ENCODE measurements around the gene PNMT. TPM values are rescaled to one million over a fixed set of nuclear protein-coding genes. Genes with fewer than 3 reads are reported as not detected.

Gene PNMT
- total RNA-seq, 2 donors from 2014 or later, result 0.47 TPM; not detected in 1

DNA sequence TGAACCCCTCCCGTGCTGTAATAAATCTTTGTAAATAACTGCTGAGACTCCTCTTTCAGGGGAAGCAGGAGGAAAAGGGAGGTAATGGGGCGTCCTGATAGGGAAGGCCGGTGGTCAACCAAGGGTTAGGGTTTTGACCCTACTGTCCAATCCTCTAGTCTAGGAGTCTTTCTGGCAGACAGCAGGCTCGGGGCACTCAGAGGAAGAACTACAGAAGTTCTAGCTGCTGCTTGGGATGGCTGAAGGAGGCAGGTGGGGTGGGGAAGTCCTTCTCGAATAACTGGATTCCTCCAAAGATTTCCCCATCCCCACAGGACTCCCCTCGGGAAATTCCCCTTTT is 31.7 kb upstream of the PNMT start:
- Histone ChIP-seq H3K27ac (peak overlapping the region; percentile 63), H3K9me3 (no peaks in the 10 kb centered on the region), H3K4me1 (peaks cover 31% of the 10 kb centered on the region), H3K4me3 (peak overlapping the region; percentile 82), H3K27me3 (no peaks in the 10 kb centered on the region), H3K9ac (ENCODE audit: low read depth in 2 of 2, low read length in 2 of 2) (peak overlapping the region; percentile 72 to 93), H3K36me3 (no peaks in the 10 kb centered on the region)
- TF ChIP-seq, protein P1, sequence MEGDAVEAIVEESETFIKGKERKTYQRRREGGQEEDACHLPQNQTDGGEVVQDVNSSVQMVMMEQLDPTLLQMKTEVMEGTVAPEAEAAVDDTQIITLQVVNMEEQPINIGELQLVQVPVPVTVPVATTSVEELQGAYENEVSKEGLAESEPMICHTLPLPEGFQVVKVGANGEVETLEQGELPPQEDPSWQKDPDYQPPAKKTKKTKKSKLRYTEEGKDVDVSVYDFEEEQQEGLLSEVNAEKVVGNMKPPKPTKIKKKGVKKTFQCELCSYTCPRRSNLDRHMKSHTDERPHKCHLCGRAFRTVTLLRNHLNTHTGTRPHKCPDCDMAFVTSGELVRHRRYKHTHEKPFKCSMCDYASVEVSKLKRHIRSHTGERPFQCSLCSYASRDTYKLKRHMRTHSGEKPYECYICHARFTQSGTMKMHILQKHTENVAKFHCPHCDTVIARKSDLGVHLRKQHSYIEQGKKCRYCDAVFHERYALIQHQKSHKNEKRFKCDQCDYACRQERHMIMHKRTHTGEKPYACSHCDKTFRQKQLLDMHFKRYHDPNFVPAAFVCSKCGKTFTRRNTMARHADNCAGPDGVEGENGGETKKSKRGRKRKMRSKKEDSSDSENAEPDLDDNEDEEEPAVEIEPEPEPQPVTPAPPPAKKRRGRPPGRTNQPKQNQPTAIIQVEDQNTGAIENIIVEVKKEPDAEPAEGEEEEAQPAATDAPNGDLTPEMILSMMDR (IDR thresholded peaks at IDR 0.05), result no peak
- DNase-seq, result no peak
- intact Hi-C loops (cut with DNase I), result no loop called here

- Histone ChIP-seq H3K27me3 (no peaks in the 10 kb centered on the region), H3K9ac (ENCODE audit: low read depth in 2 of 2, low read length in 2 of 2) (peak within 1 kb of the TSS; percentile 72 to 93), H3K4me3 (peak within 1 kb of the TSS; percentile 82), H3K4me1 (peaks cover 31% of the 10 kb centered on the region), H3K27ac (peak within 1 kb of the TSS; percentile 63), H3K36me3 (no peaks in the 10 kb centered on the region), H3K9me3 (no peaks in the 10 kb centered on the region)
- DNase-seq, result peak; percentile 96
- TF ChIP-seq, protein P1 (IDR thresholded peaks at IDR 0.05), result no peak
- intact Hi-C loops (cut with DNase I), result no loop called here
Measured at GRCh38 chr17:39636927-39637736, 31.1 kb upstream of the PNMT start, which contains the start of gene STARD3. Gene STARD3 (plus strand): TSS chr17:39637144. CDS start chr17:39653532, 16,388 bp downstream.

GRCh38 chr17:39638317-39638716 is 29.9 kb upstream of the PNMT start:
- no peak for DNase-seq
- TF ChIP-seq, protein P1 (IDR thresholded peaks at IDR 0.05), result no peak
- peak overlapping the region; percentile 82 for H3K4me3 ChIP-seq
- intact Hi-C loops (cut with DNase I), result no loop called here
- H3K4me1 ChIP-seq, result peaks cover 30% of the 10 kb centered on the region
- no peaks in the 10 kb centered on the region for H3K27me3 ChIP-seq
- no peak overlapping the region for H3K27ac ChIP-seq
- H3K9me3 ChIP-seq, result no peaks in the 10 kb centered on the region
- H3K36me3 ChIP-seq, result no peaks in the 10 kb centered on the region
- no peak overlapping the region for H3K9ac ChIP-seq (ENCODE audit: low read depth in 2 of 2, low read length in 2 of 2)

DNA sequence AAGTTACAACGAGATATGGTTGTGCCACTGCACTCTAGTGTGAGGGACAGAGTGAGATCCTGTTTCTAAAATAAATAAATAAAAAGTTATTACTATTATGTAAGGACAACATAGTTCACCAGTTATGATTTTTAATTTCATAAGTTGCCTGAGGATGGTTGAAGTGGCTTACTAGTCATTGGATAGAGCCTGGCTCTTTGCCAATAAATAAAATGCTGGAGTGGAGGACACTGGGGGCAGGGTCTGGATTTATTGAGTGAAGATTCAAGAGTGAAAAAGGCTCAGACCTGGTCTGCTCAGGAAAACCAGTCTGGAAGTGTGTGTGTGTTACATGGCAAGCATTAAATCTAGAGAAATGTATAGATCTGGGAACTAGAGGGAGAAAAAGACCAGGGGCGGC is 29.2 kb upstream of the PNMT start:
- intact Hi-C loops (cut with DNase I), result no loop called here
- no peak for DNase-seq
- Histone ChIP-seq H3K27me3 (no peaks in the 10 kb centered on the region), H3K27ac (no peak overlapping the region), H3K4me1 (peaks cover 24% of the 10 kb centered on the region), H3K9ac (ENCODE audit: low read depth in 2 of 2, low read length in 2 of 2) (no peak overlapping the region), H3K36me3 (no peaks in the 10 kb centered on the region), H3K4me3 (no peak overlapping the region), H3K9me3 (no peaks in the 10 kb centered on the region)
- TF ChIP-seq, protein P1 (IDR thresholded peaks at IDR 0.05), result no peak

DNA sequence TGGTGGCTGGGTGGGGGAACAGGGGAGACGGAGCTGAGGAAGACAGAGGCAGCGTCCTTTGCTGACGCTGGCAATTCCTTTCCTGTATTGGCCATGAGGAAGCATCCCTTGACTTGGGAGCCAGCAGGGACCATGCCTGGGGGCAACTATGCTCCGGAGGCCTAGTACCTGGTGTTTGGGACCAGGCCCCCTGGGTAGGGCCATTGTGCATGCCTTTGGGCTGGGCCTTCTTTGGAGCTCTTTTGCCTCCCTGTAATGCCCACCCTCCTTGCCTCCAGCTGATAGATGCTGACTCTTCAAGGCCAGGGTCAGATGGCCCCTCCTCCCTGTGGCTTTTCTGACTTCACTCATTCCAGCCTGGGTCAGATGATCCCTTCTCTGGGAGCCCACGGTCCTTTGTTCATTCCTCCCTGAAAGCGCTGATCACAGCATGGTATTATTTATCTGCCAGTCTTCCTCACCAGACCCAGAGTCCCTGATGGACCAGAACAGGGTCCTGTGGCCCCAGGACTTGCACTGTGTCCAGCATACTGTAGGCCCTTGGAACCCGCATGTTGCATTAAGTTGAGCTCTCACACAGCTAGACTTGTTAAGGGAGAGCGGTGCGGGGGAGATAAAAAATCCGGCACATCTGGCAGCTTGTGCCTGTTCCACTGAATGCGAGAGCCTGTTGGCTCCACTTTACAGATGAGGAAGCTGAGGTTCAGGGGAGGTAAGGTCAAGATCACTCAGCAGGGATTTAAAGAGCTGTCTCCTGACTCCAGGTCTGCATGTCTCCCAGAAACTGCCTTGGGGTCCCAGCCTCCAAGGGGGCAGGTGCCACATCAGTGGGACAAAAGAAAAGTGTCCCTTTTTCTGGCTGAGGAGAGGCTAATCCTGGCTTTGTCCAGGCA is 28.4 kb upstream of the PNMT start:
- Histone ChIP-seq H3K9ac (ENCODE audit: low read depth in 2 of 2, low read length in 2 of 2) (no peak overlapping the region), H3K4me1 (peaks cover 17% of the 10 kb centered on the region), H3K27ac (no peak overlapping the region), H3K36me3 (no peaks in the 10 kb centered on the region), H3K9me3 (no peaks in the 10 kb centered on the region), H3K4me3 (no peak overlapping the region), H3K27me3 (no peaks in the 10 kb centered on the region)
- DNase-seq, result no peak
- intact Hi-C loops (cut with DNase I), result no loop called here
- TF ChIP-seq, protein P1 (IDR thresholded peaks at IDR 0.05), result no peak

Data from colonic mucosa (tissue), 4 donors.